Superior temporal gyrus (tissue), 1 donor: Measurements from ENCODE around the gene MYO7A.

Source experiments
- DNase-seq: peaks from one replicate; pipeline ENCODE4 v3.0.0-alpha.2; 2016; ENCODE audit errors: extremely low spot score

MYO7A gene

GRCh38 chr11:77146261-77147035, 18.4 kb downstream of the MYO7A start:
- no peak for DNase-seq

GRCh38 chr11:77147036-77147315, 18.9 kb downstream of the MYO7A start:
- no peak for DNase-seq

GRCh38 chr11:77147668-77148321, 19.7 kb downstream of the MYO7A start:
- DNase-seq, result no peak

DNA sequence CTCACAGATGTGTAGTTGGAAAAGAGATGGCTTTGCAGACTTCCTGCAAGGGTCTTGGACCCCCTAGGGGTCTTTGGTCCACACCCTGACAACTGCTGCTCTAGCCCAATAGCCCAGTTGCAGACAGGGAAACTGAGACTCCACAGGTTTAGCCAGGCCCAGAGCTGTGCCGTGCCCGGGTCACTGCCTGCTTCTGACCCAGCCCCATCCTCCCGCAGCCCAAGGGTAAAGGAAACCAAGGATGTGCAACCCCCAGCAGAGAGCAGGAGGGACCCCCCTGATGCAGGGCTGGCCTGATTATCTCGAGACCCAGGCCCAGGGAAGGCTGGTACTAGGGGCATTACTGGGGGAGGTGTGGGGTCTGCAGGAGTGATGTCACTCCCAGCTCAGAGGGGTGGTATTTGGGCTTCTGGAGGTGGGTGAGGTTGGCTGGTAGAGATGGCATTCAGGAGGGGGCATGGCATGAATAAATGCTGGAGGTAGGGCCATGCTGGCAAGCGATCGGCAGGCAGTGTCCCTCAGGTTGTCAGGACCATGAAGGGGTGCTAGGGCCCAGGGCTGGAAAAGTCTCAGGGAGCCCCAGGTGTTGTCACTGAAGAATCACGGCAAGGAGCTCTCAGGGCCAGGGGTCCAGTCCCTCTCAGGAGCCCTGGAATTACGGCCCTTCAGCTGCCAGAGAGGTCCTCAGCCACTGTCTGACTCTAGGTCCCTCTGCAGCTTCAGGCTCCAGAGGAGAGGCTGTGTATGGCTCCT, 21.1 kb downstream of the MYO7A start:
- DNase-seq, result no peak

- DNase-seq, result no peak
Measured at GRCh38 chr11:77149716-77150392, 21.8 kb downstream of the MYO7A start.

GRCh38 chr11:77150836-77151235, 22.8 kb downstream of the MYO7A start:
- DNase-seq, result no peak

- DNase-seq, result peak; percentile 47
Measured at GRCh38 chr11:77151804-77152509, 23.9 kb downstream of the MYO7A start.

GRCh38 chr11:77152846-77153245, 24.8 kb downstream of the MYO7A start:
- DNase-seq, result no peak

GRCh38 chr11:77153276-77154185, 25.5 kb downstream of the MYO7A start:
- DNase-seq, result no peak

GRCh38 chr11:77154381-77155081, 26.5 kb downstream of the MYO7A start:
- DNase-seq, result peak; percentile 75

- no peak for DNase-seq
Measured at GRCh38 chr11:77155082-77155475, 27.0 kb downstream of the MYO7A start.

DNA sequence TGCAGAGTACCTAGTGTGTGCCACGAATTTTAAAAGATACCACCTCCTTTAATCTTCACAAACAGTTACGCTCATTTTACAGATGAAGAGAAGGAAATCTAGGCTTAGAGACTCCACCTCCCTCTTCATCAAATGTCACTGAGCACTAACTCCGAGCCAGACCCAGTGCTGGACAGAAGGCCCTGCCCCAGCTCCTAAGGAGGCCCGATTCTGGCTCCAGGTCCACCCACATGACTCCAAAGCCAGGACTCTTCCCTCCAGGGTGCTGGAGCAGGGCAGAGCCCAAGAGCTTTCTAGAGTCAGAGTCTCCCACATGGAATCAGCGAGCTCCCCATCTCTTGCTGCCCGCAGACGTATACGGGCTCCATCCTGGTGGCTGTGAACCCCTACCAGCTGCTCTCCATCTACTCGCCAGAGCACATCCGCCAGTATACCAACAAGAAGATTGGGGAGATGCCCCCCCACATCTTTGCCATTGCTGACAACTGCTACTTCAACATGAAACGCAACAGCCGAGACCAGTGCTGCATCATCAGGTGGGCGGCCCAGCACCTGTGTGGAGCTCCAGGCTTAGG, 27.6 kb downstream of the MYO7A start:
- no peak for DNase-seq

DNA sequence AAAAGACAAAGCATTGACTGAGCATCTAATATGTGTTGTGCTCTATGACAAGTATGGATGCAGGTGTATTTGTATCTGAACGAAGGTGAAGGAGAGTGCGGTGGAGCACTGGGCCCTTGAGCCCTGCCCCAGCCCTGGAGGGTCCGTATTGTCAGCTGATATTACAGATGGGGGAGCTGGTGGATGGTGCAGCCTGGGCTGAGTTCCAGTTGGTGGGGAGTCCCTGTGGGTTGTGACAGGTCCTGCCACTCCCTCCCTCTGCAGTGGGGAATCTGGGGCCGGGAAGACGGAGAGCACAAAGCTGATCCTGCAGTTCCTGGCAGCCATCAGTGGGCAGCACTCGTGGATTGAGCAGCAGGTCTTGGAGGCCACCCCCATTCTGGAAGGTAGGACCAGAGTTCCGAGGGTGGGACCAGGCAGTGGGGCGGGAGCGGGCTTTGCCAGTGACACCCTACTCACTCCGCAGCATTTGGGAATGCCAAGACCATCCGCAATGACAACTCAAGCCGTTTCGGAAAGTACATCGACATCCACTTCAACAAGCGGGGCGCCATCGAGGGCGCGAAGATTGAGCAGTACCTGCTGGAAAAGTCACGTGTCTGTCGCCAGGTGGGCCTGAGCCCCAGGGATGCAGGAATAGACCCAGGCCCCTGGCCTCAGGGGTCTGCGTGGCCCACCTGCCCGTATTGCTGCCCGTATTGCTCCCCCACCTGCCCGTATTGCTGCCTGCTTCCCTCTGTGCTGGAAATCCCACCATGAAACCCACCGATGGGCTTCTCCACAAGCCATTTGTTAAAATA, 28.6 kb downstream of the MYO7A start:
- no peak for DNase-seq

DNA sequence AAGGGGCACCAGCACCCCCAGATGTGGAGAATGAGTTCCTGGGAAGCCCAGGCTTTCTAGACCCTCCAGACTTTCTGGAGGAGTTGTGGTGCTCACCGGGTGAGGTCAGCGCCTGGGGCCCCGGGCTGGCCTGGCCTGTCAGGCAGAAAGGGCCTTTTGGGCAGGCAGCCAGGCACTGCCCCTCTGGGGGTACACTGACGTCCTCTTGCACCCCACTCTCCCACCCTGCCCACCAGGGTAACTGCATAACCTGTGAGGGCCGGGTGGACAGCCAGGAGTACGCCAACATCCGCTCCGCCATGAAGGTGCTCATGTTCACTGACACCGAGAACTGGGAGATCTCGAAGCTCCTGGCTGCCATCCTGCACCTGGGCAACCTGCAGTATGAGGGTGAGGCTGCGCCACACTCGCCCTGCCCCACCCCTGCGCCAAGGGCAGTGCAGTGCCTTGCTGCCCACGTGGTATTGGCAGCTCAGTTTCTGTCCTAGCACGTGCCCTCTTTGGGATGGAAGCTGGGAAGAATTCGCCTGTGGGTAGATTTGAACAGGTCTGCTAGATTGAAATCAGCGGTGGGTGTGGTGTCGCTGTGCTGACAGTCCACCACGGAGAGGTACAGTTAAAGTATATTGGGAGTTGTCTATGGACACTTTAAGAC, 30.1 kb downstream of the MYO7A start:
- DNase-seq, result no peak

GRCh38 chr11:77159219-77159936, 31.3 kb downstream of the MYO7A start:
- DNase-seq, result no peak

- no peak for DNase-seq
Measured at GRCh38 chr11:77159937-77160495, 32.0 kb downstream of the MYO7A start.

GRCh38 chr11:77163271-77163670, 35.2 kb downstream of the MYO7A start:
- no peak for DNase-seq
